ENCODE measurements around the gene HADHA. TPM values are rescaled to one million over a fixed set of nuclear protein-coding genes. Genes with fewer than 3 reads are reported as not detected.

The HADHA gene
- total RNA-seq, 1 donor from 2014 or later = 139 TPM

- Histone ChIP-seq H2AFZ (ENCODE audit: low read depth, low read length) (no peak overlapping the region), H3K4me2 (ENCODE audit: low read length) (no peak overlapping the region), H4K20me1 (ENCODE audit: insufficient read depth, low read length) (no peaks in the 10 kb centered on the region), H3K27me3 (ENCODE audit: insufficient read depth, low read length) (no peaks in the 10 kb centered on the region), H3K4me1 (ENCODE audit: insufficient read depth, low read length) (no peaks in the 10 kb centered on the region), H3K79me2 (ENCODE audit: insufficient read depth, low read length) (no peaks in the 10 kb centered on the region), H3K4me3 (ENCODE audit: insufficient read depth, low read depth, low read length) (no peak overlapping the region), H3K9me3 (ENCODE audit: insufficient read depth, low read depth, low read length) (no peaks in the 10 kb centered on the region), H3K9ac (ENCODE audit: low read length) (no peak overlapping the region), H3K36me3 (ENCODE audit: insufficient read depth, low read length) (peaks cover 27% of the 10 kb centered on the region), H3K27ac (ENCODE audit: low read depth, low read length) (no peak overlapping the region)
- Mint-ChIP-seq H3K27me3 (ENCODE audit: low read depth, unreplicated experiment) (no peaks in the 10 kb centered on the region), H3K27ac (ENCODE audit: unreplicated experiment) (no peak overlapping the region), H3K9me3 (ENCODE audit: unreplicated experiment) (no peaks in the 10 kb centered on the region), H3K4me1 (ENCODE audit: low read depth, unreplicated experiment) (no peaks in the 10 kb centered on the region), H3K36me3 (ENCODE audit: low read depth, unreplicated experiment) (peaks cover 15% of the 10 kb centered on the region), H3K4me3 (ENCODE audit: unreplicated experiment) (no peak overlapping the region)
- FAIRE-seq (no peak), DNase-seq (ENCODE audit: low read depth) (no peak)
- no peak for TF ChIP-seq EZH2 (IDR thresholded peaks at IDR 0.05; ENCODE audit: insufficient read depth, low read length)
- TF ChIP-seq, protein P1, sequence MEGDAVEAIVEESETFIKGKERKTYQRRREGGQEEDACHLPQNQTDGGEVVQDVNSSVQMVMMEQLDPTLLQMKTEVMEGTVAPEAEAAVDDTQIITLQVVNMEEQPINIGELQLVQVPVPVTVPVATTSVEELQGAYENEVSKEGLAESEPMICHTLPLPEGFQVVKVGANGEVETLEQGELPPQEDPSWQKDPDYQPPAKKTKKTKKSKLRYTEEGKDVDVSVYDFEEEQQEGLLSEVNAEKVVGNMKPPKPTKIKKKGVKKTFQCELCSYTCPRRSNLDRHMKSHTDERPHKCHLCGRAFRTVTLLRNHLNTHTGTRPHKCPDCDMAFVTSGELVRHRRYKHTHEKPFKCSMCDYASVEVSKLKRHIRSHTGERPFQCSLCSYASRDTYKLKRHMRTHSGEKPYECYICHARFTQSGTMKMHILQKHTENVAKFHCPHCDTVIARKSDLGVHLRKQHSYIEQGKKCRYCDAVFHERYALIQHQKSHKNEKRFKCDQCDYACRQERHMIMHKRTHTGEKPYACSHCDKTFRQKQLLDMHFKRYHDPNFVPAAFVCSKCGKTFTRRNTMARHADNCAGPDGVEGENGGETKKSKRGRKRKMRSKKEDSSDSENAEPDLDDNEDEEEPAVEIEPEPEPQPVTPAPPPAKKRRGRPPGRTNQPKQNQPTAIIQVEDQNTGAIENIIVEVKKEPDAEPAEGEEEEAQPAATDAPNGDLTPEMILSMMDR (IDR thresholded peaks at IDR 0.05; ENCODE audit: insufficient read depth, low read depth, low read length) = no peak
Observed at GRCh38 chr2:26203906-26204305, 40.5 kb downstream of the HADHA start.

- Mint-ChIP-seq H3K27me3 (ENCODE audit: low read depth, unreplicated experiment) (no peaks in the 10 kb centered on the region), H3K9me3 (ENCODE audit: unreplicated experiment) (no peaks in the 10 kb centered on the region), H3K4me3 (ENCODE audit: unreplicated experiment) (no peak overlapping the region), H3K27ac (ENCODE audit: unreplicated experiment) (no peak overlapping the region), H3K4me1 (ENCODE audit: low read depth, unreplicated experiment) (no peaks in the 10 kb centered on the region), H3K36me3 (ENCODE audit: low read depth, unreplicated experiment) (peaks cover 15% of the 10 kb centered on the region)
- H3K36me3 ChIP-seq (ENCODE audit: insufficient read depth, low read length) = peaks cover 23% of the 10 kb centered on the region
- H3K79me2 ChIP-seq (ENCODE audit: insufficient read depth, low read length) = no peaks in the 10 kb centered on the region
- TF ChIP-seq, protein P1 (IDR thresholded peaks at IDR 0.05; ENCODE audit: insufficient read depth, low read depth, low read length) = no peak
- no peak for TF ChIP-seq EZH2 (IDR thresholded peaks at IDR 0.05; ENCODE audit: insufficient read depth, low read length)
- DNase-seq (ENCODE audit: low read depth) (no peak), FAIRE-seq (no peak)
- no peak overlapping the region for H3K9ac ChIP-seq (ENCODE audit: low read length)
- no peaks in the 10 kb centered on the region for H4K20me1 ChIP-seq (ENCODE audit: insufficient read depth, low read length)
- no peak overlapping the region for H2AFZ ChIP-seq (ENCODE audit: low read depth, low read length)
- no peaks in the 10 kb centered on the region for H3K4me1 ChIP-seq (ENCODE audit: insufficient read depth, low read length)
- H3K27me3 ChIP-seq (ENCODE audit: insufficient read depth, low read length) = no peaks in the 10 kb centered on the region
- no peak overlapping the region for H3K4me3 ChIP-seq (ENCODE audit: insufficient read depth, low read depth, low read length)
- no peak overlapping the region for H3K4me2 ChIP-seq (ENCODE audit: low read length)
- H3K9me3 ChIP-seq (ENCODE audit: insufficient read depth, low read depth, low read length) = no peaks in the 10 kb centered on the region
- H3K27ac ChIP-seq (ENCODE audit: low read depth, low read length) = no peak overlapping the region
Observed at GRCh38 chr2:26202981-26203490, 41.4 kb downstream of the HADHA start.

DNA sequence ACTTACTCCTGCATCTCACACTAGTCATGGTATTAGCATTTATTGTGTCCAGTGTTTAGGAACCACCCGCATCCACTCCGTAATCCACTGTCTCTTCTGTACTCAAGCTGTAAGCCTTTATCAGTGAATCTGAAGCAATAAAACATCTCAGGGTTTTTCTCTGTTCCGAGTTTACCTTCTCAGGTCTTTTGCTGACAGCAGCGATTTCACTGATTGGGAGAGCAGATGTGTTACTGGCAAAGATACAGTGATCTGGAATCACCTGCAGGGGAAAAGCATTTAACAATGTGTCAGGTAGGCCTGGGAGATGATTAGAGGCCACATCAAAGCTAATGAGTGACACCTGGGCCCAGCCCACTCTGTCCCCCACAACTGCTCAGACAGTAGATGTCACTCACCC, 46.9 kb downstream of the HADHA start:
- no peak overlapping the region for H3K27ac ChIP-seq (ENCODE audit: low read depth, low read length)
- no peaks in the 10 kb centered on the region for H3K27me3 Mint-ChIP-seq (ENCODE audit: low read depth, unreplicated experiment)
- H3K4me3 ChIP-seq (ENCODE audit: insufficient read depth, low read depth, low read length) = no peak overlapping the region
- no peaks in the 10 kb centered on the region for H3K79me2 ChIP-seq (ENCODE audit: insufficient read depth, low read length)
- H3K27ac Mint-ChIP-seq (ENCODE audit: unreplicated experiment) = no peak overlapping the region
- no peaks in the 10 kb centered on the region for H3K4me1 ChIP-seq (ENCODE audit: insufficient read depth, low read length)
- no peak for FAIRE-seq
- H3K9ac ChIP-seq (ENCODE audit: low read length) = no peak overlapping the region
- H3K4me1 Mint-ChIP-seq (ENCODE audit: low read depth, unreplicated experiment) = no peaks in the 10 kb centered on the region
- peaks cover 55% of the 10 kb centered on the region for H3K36me3 ChIP-seq (ENCODE audit: insufficient read depth, low read length)
- H3K9me3 ChIP-seq (ENCODE audit: insufficient read depth, low read depth, low read length) = no peaks in the 10 kb centered on the region
- no peak for DNase-seq (ENCODE audit: low read depth)
- H2AFZ ChIP-seq (ENCODE audit: low read depth, low read length) = no peak overlapping the region
- no peaks in the 10 kb centered on the region for H3K27me3 ChIP-seq (ENCODE audit: insufficient read depth, low read length)
- H3K4me2 ChIP-seq (ENCODE audit: low read length) = no peak overlapping the region
- H3K4me3 Mint-ChIP-seq (ENCODE audit: unreplicated experiment) = no peak overlapping the region
- no peaks in the 10 kb centered on the region for H4K20me1 ChIP-seq (ENCODE audit: insufficient read depth, low read length)
- H3K9me3 Mint-ChIP-seq (ENCODE audit: unreplicated experiment) = no peaks in the 10 kb centered on the region
- TF ChIP-seq, protein P1 (IDR thresholded peaks at IDR 0.05; ENCODE audit: insufficient read depth, low read depth, low read length) = no peak
- TF ChIP-seq EZH2 (IDR thresholded peaks at IDR 0.05; ENCODE audit: insufficient read depth, low read length) = no peak
- peaks cover 30% of the 10 kb centered on the region for H3K36me3 Mint-ChIP-seq (ENCODE audit: low read depth, unreplicated experiment)

Data from astrocyte (in vitro differentiated cells and primary cell).